HepG2 (cell line): ENCODE measurements around the gene DHRS1. TPM values are rescaled to one million over a fixed set of nuclear protein-coding genes. Genes with fewer than 3 reads are reported as not detected.

Experiments
- CREB3 ChIP-seq: sonication (generic); formaldehyde crosslinking; IDR thresholded peaks from 2 replicates; pipeline ENCODE4 v1.5.0; 2020; ENCODE audit warnings: missing genetic modification reagents
- CREM ChIP-seq, 2 experiments: sonication (generic) in 1 of 2; formaldehyde crosslinking in 1 of 2; IDR thresholded peaks; 2 replicates each; pipeline versions ENCODE4 v1.4.0 to v1.6.1; 2016 to 2020; ENCODE audit warnings: antibody characterized with exemption in 1 of 2, mild to moderate bottlenecking in 1 of 2, missing genetic modification reagents in 1 of 2
- DR1 ChIP-seq: sonication (generic); formaldehyde crosslinking; IDR thresholded peaks from 2 replicates; pipeline ENCODE4 v1.8.0; 2021; ENCODE audit warnings: mild to moderate bottlenecking, missing genetic modification reagents, inconsistent platforms
- FOXO1 ChIP-seq: sonication (generic); formaldehyde crosslinking; IDR thresholded peaks from 2 replicates; pipeline ENCODE4 v1.4.0; 2020; ENCODE audit warnings: missing genetic modification reagents
- HOXA5 ChIP-seq: sonication (generic); formaldehyde crosslinking; IDR thresholded peaks from 2 replicates; pipeline ENCODE4 v1.4.0; 2020; ENCODE audit warnings: missing genetic modification reagents
- SCMH1 ChIP-seq: sonication (generic); formaldehyde crosslinking; IDR thresholded peaks from 2 replicates; pipeline ENCODE4 v1.9.0; 2021; ENCODE audit warnings: missing genetic modification reagents, mild to moderate bottlenecking, borderline replicate concordance
- SKIL ChIP-seq: sonication (generic); formaldehyde crosslinking; IDR thresholded peaks from 2 replicates; pipeline ENCODE4 v1.8.0; 2022; ENCODE audit warnings: missing genetic modification reagents, mild to moderate bottlenecking, moderate library complexity, borderline replicate concordance
- STAG1 ChIP-seq: sonication (generic); formaldehyde crosslinking; IDR thresholded peaks from 2 replicates; pipeline ENCODE4 v1.4.0; 2020; ENCODE audit warnings: missing genetic modification reagents
- ZNF607 ChIP-seq: sonication (generic); formaldehyde crosslinking; IDR thresholded peaks from 2 replicates; pipeline ENCODE4 v1.5.1; 2020; ENCODE audit warnings: missing genetic modification reagents, mild to moderate bottlenecking, borderline replicate concordance
- ZSCAN25 ChIP-seq: sonication (generic); formaldehyde crosslinking; IDR thresholded peaks from 2 replicates; pipeline ENCODE4 v1.8.0; 2022; ENCODE audit warnings: mild to moderate bottlenecking, missing genetic modification reagents
- polyA plus RNA-seq, 8 experiments: library from polyadenylated mRNA; depleted of rRNA in 3 of 8; stranded (reverse) in 7 of 8; unstranded in 1 of 8; fragments of >200 nt; fragmentation: Illumina TruSeq in 4 of 8; extraction: Trizol in 4 of 8; gene quantifications; 2 replicates each; pipeline versions ENCODE4 v1.2.1 to v1.2.3, GENCODE V29; 2011 to 2016; ENCODE audit warnings: low read depth in 4 of 8, missing spikeins in 1 of 8, mixed read lengths in 1 of 8; ENCODE audit not compliant: insufficient read depth in 1 of 8
- total RNA-seq, 5 experiments: library from RNA; depleted of rRNA; stranded (reverse); fragments of >200 nt; fragmentation: Illumina TruSeq; extraction: Trizol; gene quantifications; 2 replicates each; pipeline ENCODE4 v1.2.3, GENCODE V29; 2016; ENCODE audit warnings: low read depth in 1 of 5
- TF ChIP-seq, protein P1 (sequence below): sonication (generic); formaldehyde crosslinking; IDR thresholded peaks from 2 replicates; pipeline ENCODE4 v1.4.0; 2020; ENCODE audit warnings: mild to moderate bottlenecking, missing genetic modification reagents, borderline replicate concordance
- TF ChIP-seq, protein P2 (sequence below): sonication (generic); formaldehyde crosslinking; IDR thresholded peaks from 2 replicates; pipeline ENCODE4 v1.8.0; 2022; ENCODE audit warnings: missing genetic modification reagents, mild to moderate bottlenecking, borderline replicate concordance
- TF ChIP-seq, protein P3 (sequence below): sonication (generic); formaldehyde crosslinking; IDR thresholded peaks from 2 replicates; pipeline ENCODE4 v1.4.0; 2020; ENCODE audit warnings: missing genetic modification reagents, borderline replicate concordance
- TF ChIP-seq, protein P4 (sequence below): sonication (generic); formaldehyde crosslinking; IDR thresholded peaks from 2 replicates; pipeline ENCODE4 v1.8.0; 2022; ENCODE audit warnings: mild to moderate bottlenecking, missing genetic modification reagents

Gene DHRS1
- total and polyA plus RNA-seq, 2 of the 13 experiments (the other 11 are each of a cell fraction or from before 2014, with no cell fraction given), result 49.8 to 60.8 TPM

DNA sequence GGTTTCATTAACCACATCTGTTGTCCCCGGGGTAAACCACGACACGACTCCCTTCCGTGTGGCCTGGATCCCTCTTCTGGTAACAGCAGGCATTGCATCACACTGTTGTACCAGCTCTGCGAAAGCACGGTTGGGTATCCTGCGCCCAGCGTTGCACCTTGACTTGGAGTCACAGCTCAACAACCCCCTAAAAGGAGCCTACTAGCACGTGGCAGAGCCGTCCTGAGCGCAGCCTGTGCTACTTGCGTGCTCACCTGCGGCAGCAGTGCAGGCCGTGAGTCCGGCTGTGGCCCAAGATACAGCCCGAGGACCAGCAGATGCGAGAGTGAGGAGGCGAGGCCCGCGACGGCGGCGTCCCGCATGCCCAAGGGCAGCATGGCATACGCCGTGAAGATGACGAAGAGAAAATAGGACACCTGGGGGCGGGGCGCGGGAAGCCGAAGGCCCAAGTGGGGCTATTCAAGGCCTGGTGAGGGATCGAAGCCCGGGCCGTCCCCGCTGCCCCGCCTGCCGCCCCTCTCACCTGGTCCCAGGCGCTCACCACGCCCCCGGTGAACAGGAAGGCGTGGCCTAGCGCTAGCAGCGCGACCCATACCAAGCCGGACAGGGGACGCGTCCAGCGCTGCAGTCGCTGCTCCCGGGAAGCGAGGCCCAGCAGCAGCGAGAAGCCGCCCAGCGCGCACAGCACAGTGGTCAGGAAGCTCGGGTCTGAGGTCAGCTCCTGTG, 32.9 kb upstream of the DHRS1 start (continued):
- TF ChIP-seq DR1 (CRISPR knock-in tag) (no peak), ZNF607 (CRISPR knock-in tag) (peak; percentile 95), SKIL (CRISPR knock-in tag) (peak; percentile 85), HOXA5 (CRISPR knock-in tag) (no peak), ZSCAN25 (peak; percentile 67; the same call in 1 of the 2 replicates), SCMH1 (CRISPR knock-in tag) (no peak), FOXO1 (peak; percentile 86), CREM (IDR thresholded peaks at IDR 0.05) (no peak), CREM (CRISPR knock-in tag; IDR thresholded peaks at IDR 0.05) (no peak), CREB3 (CRISPR knock-in tag) (no peak), STAG1 (CRISPR knock-in tag) (peak; percentile 77)
- TF ChIP-seq, protein P1, sequence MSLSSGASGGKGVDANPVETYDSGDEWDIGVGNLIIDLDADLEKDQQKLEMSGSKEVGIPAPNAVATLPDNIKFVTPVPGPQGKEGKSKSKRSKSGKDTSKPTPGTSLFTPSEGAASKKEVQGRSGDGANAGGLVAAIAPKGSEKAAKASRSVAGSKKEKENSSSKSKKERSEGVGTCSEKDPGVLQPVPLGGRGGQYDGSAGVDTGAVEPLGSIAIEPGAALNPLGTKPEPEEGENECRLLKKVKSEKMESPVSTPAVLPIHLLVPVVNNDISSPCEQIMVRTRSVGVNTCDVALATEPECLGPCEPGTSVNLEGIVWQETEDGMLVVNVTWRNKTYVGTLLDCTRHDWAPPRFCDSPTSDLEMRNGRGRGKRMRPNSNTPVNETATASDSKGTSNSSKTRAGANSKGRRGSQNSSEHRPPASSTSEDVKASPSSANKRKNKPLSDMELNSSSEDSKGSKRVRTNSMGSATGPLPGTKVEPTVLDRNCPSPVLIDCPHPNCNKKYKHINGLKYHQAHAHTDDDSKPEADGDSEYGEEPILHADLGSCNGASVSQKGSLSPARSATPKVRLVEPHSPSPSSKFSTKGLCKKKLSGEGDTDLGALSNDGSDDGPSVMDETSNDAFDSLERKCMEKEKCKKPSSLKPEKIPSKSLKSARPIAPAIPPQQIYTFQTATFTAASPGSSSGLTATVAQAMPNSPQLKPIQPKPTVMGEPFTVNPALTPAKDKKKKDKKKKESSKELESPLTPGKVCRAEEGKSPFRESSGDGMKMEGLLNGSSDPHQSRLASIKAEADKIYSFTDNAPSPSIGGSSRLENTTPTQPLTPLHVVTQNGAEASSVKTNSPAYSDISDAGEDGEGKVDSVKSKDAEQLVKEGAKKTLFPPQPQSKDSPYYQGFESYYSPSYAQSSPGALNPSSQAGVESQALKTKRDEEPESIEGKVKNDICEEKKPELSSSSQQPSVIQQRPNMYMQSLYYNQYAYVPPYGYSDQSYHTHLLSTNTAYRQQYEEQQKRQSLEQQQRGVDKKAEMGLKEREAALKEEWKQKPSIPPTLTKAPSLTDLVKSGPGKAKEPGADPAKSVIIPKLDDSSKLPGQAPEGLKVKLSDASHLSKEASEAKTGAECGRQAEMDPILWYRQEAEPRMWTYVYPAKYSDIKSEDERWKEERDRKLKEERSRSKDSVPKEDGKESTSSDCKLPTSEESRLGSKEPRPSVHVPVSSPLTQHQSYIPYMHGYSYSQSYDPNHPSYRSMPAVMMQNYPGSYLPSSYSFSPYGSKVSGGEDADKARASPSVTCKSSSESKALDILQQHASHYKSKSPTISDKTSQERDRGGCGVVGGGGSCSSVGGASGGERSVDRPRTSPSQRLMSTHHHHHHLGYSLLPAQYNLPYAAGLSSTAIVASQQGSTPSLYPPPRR (CRISPR knock-in tag), result peak; percentile 72; the same call in 1 of the 2 replicates
- TF ChIP-seq, protein P2, sequence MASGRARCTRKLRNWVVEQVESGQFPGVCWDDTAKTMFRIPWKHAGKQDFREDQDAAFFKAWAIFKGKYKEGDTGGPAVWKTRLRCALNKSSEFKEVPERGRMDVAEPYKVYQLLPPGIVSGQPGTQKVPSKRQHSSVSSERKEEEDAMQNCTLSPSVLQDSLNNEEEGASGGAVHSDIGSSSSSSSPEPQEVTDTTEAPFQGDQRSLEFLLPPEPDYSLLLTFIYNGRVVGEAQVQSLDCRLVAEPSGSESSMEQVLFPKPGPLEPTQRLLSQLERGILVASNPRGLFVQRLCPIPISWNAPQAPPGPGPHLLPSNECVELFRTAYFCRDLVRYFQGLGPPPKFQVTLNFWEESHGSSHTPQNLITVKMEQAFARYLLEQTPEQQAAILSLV (CRISPR knock-in tag), result peak; percentile 98
- TF ChIP-seq, protein P3, sequence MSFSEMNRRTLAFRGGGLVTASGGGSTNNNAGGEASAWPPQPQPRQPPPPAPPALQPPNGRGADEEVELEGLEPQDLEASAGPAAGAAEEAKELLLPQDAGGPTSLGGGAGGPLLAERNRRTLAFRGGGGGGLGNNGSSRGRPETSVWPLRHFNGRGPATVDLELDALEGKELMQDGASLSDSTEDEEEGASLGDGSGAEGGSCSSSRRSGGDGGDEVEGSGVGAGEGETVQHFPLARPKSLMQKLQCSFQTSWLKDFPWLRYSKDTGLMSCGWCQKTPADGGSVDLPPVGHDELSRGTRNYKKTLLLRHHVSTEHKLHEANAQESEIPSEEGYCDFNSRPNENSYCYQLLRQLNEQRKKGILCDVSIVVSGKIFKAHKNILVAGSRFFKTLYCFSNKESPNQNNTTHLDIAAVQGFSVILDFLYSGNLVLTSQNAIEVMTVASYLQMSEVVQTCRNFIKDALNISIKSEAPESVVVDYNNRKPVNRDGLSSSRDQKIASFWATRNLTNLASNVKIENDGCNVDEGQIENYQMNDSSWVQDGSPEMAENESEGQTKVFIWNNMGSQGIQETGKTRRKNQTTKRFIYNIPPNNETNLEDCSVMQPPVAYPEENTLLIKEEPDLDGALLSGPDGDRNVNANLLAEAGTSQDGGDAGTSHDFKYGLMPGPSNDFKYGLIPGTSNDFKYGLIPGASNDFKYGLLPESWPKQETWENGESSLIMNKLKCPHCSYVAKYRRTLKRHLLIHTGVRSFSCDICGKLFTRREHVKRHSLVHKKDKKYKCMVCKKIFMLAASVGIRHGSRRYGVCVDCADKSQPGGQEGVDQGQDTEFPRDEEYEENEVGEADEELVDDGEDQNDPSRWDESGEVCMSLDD (CRISPR knock-in tag), result no peak
- TF ChIP-seq, protein P4, sequence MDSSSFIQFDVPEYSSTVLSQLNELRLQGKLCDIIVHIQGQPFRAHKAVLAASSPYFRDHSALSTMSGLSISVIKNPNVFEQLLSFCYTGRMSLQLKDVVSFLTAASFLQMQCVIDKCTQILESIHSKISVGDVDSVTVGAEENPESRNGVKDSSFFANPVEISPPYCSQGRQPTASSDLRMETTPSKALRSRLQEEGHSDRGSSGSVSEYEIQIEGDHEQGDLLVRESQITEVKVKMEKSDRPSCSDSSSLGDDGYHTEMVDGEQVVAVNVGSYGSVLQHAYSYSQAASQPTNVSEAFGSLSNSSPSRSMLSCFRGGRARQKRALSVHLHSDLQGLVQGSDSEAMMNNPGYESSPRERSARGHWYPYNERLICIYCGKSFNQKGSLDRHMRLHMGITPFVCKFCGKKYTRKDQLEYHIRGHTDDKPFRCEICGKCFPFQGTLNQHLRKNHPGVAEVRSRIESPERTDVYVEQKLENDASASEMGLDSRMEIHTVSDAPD (CRISPR knock-in tag), result peak; percentile 64; the same call in 1 of the 2 replicates
